PC-3 (cell line): ENCODE data around the gene GRHPR. TPM values are rescaled to one million over a fixed set of nuclear protein-coding genes. Genes with fewer than 3 reads are reported as not detected.

Experiments used
- ATAC-seq: fragments of 200-7000 bp; cut with Tn5 transposase; 2 replicates; pipeline ENCODE4 v1.9.1; 2020; ENCODE audit warnings: mild to moderate bottlenecking, moderate library complexity
- BruUV-seq: library from RNA; stranded (reverse); fragments of 400-500 nt; replicated peaks from 2 replicates; lab custom pipeline; 2021; lab: Mats Ljungman, UMichigan
- CTCF ChIA-PET: fragments of 300-600 bp; sonication (Branson Sonifier 250); formaldehyde crosslinking; loops from one replicate; lab custom pipeline; 2022; ENCODE audit warnings: antibody characterized with exemption; lab: Charles Lee
- POLR2A ChIA-PET: fragments of 300-600 bp; sonication (Branson Sonifier 250); formaldehyde crosslinking; loops from one replicate; lab custom pipeline; 2022; ENCODE audit warnings: antibody characterized with exemption; ENCODE audit not compliant: unreplicated experiment; lab: Charles Lee
- DNase-seq: peaks from one replicate; pipeline ENCODE4 v3.0.0-alpha.2; 2015
- H2AFZ ChIP-seq: fragments of 300-600 bp; sonication (generic); 2 replicates; pipeline ENCODE4 v1.6.0; 2016; ENCODE audit warnings: antibody characterized with exemption, low read length
- H3F3A ChIP-seq: fragments of 300-600 bp; sonication (generic); one replicate; pipeline ENCODE4 v1.6.0; 2017; ENCODE audit warnings: antibody characterized with exemption, low read length, control low read depth, mild to moderate bottlenecking; ENCODE audit not compliant: unreplicated experiment
- H3K27ac ChIP-seq: fragments of 300-600 bp; sonication (generic); 2 replicates; pipeline ENCODE4 v1.5.1; 2016; ENCODE audit warnings: mild to moderate bottlenecking, low read length
- H3K27me3 ChIP-seq: fragments of 300-600 bp; sonication (generic); 2 replicates; pipeline ENCODE4 v1.6.1; 2016; ENCODE audit warnings: low read length, mixed read lengths
- H3K36me3 ChIP-seq: fragments of 300-600 bp; sonication (generic); 2 replicates; pipeline ENCODE4 v1.6.1; 2016; ENCODE audit warnings: low read depth, mixed run types, low read length, mixed read lengths
- H3K4me1 ChIP-seq: fragments of 300-600 bp; sonication (generic); 2 replicates; pipeline ENCODE4 v1.5.1; 2016; ENCODE audit warnings: low read length; ENCODE audit not compliant: insufficient read depth
- H3K4me2 ChIP-seq: fragments of 300-600 bp; sonication (generic); 2 replicates; pipeline ENCODE4 v1.6.0; 2016; ENCODE audit warnings: low read length
- H3K4me3 ChIP-seq: fragments of 300-600 bp; sonication (generic); 2 replicates; pipeline ENCODE4 v1.5.1; 2016; ENCODE audit warnings: mild to moderate bottlenecking, low read length, mixed read lengths
- H3K79me2 ChIP-seq: fragments of 300-600 bp; sonication (generic); 2 replicates; pipeline ENCODE4 v1.6.1; 2017; ENCODE audit warnings: low read length, mixed read lengths
- H3K9ac ChIP-seq: fragments of 300-600 bp; sonication (generic); 2 replicates; pipeline ENCODE4 v1.6.0; 2016; ENCODE audit warnings: mild to moderate bottlenecking, low read length
- H3K9me2 ChIP-seq: fragments of 300-600 bp; sonication (generic); replicated peaks from 2 replicates; pipeline ENCODE4 v1.6.1; 2016; ENCODE audit warnings: mixed run types, low read length, mixed read lengths
- H3K9me3 ChIP-seq: fragments of 300-600 bp; sonication (generic); 2 replicates; pipeline ENCODE4 v1.6.1; 2016; ENCODE audit warnings: low read length, mixed read lengths
- H4K20me1 ChIP-seq: fragments of 300-600 bp; sonication (generic); 2 replicates; pipeline ENCODE4 v1.6.1; 2016; ENCODE audit warnings: low read length, mixed read lengths
- EZH2 ChIP-seq: fragments of 300-600 bp; sonication (generic); IDR thresholded peaks from one replicate; pipeline ENCODE4 v1.6.1; 2017; ENCODE audit warnings: antibody characterized with exemption, mild to moderate bottlenecking, low read length; ENCODE audit not compliant: unreplicated experiment
- EZH2phosphoT487 ChIP-seq: fragments of 300-600 bp; sonication (generic); IDR thresholded peaks from 2 replicates; pipeline ENCODE4 v1.6.1; 2018; ENCODE audit warnings: mild to moderate bottlenecking, antibody characterized with exemption, low read length, borderline replicate concordance
- intact Hi-C: fragments of 100-400 bp; cut with micrococcal nuclease; formaldehyde crosslinking; loops from 2 replicates; pipeline ENCODE4 v1.9.0; 2023
- total RNA-seq: library from RNA; depleted of rRNA; stranded (reverse); fragments of >200 nt; gene quantifications from 2 replicates; pipeline ENCODE4 v1.2.3, GENCODE V29; 2014
- TF ChIP-seq, protein P1 (sequence below): fragments of 300-600 bp; sonication (generic); conservative IDR thresholded peaks from 2 replicates; pipeline ENCODE4 v1.5.1; 2017; ENCODE audit warnings: antibody characterized with exemption, low read depth, mild to moderate bottlenecking, low read length

The GRHPR gene
- total RNA-seq, 1 experiment from 2014 or later = 84.1 TPM

DNA sequence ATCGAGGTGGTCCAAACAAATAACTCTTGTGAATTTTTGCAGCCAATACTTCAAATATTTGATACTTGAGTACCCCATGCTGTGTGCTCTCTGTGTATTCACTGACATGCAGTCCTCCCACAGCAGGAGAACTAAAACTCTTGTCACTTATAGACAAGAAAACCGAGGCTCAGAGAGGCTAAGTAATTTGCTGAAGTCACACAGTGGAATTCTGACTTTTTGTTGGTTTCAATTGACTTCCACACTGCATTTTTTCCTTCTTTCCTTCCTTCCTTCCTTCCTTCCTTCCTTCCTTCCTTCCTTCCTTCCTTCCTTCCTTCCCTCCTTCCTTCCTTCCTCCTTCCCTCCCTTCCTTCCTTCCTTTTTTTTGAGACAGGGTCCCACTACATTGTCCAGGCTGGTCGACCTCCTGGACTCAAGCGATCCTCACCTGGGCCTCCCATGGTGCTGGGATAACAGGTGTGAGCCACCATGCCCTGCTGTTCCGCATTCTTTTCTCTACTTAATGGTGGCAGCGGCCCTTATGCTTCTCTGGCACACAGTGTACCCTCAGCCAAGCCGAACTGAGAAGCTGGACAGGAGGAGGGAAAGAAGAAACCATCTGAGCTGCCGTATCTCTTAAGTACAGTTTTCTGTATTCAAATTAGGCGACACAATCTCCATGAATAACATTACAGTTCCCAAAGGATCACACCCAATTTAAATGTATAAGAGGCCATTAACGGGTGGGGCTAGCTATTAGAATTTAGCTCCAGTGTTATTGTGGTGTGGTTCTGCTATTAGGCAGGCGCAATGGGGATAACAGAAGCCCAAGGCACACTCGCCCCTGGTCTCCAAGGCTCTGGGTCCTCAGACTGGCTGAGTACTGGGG, 38.4 kb upstream of the GRHPR start:
- H3K9me2 ChIP-seq = no peaks in the 10 kb centered on the region
- H3K4me2 ChIP-seq = no peak overlapping the region
- H3K9ac ChIP-seq = no peak overlapping the region
- no peaks in the 10 kb centered on the region for H3K4me1 ChIP-seq
- ATAC-seq (no peak), DNase-seq (no peak)
- H3K27me3 ChIP-seq = no peaks in the 10 kb centered on the region
- no TSS peak for BruUV-seq
- CTCF ChIA-PET = no interaction called here
- H3K4me3 ChIP-seq = no peak overlapping the region
- no peaks in the 10 kb centered on the region for H3K79me2 ChIP-seq
- POLR2A ChIA-PET = no interaction called here
- intact Hi-C loops = no loop called here
- no peaks in the 10 kb centered on the region for H3K9me3 ChIP-seq
- H2AFZ ChIP-seq = no peak overlapping the region
- no peaks in the 10 kb centered on the region for H4K20me1 ChIP-seq
- TF ChIP-seq, protein P1, sequence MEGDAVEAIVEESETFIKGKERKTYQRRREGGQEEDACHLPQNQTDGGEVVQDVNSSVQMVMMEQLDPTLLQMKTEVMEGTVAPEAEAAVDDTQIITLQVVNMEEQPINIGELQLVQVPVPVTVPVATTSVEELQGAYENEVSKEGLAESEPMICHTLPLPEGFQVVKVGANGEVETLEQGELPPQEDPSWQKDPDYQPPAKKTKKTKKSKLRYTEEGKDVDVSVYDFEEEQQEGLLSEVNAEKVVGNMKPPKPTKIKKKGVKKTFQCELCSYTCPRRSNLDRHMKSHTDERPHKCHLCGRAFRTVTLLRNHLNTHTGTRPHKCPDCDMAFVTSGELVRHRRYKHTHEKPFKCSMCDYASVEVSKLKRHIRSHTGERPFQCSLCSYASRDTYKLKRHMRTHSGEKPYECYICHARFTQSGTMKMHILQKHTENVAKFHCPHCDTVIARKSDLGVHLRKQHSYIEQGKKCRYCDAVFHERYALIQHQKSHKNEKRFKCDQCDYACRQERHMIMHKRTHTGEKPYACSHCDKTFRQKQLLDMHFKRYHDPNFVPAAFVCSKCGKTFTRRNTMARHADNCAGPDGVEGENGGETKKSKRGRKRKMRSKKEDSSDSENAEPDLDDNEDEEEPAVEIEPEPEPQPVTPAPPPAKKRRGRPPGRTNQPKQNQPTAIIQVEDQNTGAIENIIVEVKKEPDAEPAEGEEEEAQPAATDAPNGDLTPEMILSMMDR = no peak
- TF ChIP-seq EZH2phosphoT487 (no peak), EZH2 (no peak)
- H3F3A ChIP-seq = no peaks in the 10 kb centered on the region
- H3K36me3 ChIP-seq = no peaks in the 10 kb centered on the region
- no peak overlapping the region for H3K27ac ChIP-seq

DNA sequence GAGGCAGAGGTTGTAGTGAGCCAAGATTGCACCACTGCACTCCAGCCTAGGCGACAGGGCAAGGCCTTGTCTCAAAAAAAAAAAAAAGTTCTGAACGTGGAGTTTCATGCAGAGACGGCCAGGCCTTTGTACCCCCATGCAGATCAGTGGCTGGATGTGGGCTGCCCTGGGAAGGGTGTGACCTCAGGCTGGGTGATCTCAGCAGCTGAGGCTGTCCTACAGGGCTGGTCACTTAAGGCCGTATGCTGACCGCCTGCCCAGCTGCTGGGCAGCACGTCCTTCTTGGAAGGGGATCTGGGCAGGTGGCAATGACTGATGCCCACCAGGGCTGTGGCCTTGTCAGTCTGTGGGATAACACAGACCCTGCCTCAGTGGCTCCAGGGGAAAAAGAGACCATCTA, 37.2 kb upstream of the GRHPR start:
- Histone ChIP-seq H3K27ac (no peak overlapping the region), H3K36me3 (no peaks in the 10 kb centered on the region), H2AFZ (no peak overlapping the region), H3K4me1 (no peaks in the 10 kb centered on the region), H3K4me2 (no peak overlapping the region), H3K9me2 (no peaks in the 10 kb centered on the region), H3K9ac (no peak overlapping the region), H3F3A (no peaks in the 10 kb centered on the region), H3K4me3 (no peak overlapping the region), H3K27me3 (no peaks in the 10 kb centered on the region), H3K9me3 (no peaks in the 10 kb centered on the region), H3K79me2 (no peaks in the 10 kb centered on the region), H4K20me1 (no peaks in the 10 kb centered on the region)
- BruUV-seq = no TSS peak
- ChIA-PET POLR2A (no interaction called here), CTCF (no interaction called here)
- intact Hi-C loops = no loop called here
- DNase-seq (no peak), ATAC-seq (no peak)
- TF ChIP-seq, protein P1 = no peak
- TF ChIP-seq EZH2phosphoT487 (no peak), EZH2 (no peak)

DNA sequence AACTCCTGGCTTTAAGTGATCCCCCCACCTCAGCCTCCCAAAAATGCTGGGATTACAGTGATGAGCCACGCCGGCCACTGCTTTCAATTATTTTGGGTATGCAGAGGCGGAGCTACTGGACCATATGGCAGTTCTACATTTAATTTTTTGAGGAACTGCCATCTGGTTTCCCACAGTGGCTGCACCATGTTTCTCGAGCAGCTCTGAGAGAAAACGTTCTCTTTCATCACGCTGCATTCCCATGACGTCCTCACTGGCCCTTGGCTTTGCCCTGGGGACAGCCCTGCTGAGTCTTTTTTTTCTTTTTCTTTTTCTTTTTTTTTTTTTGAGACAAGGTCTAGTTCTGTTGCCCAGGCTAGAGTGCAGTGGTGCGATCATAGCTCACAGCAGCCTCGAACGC, 35.5 kb upstream of the GRHPR start:
- ATAC-seq (no peak), DNase-seq (no peak)
- TF ChIP-seq EZH2 (no peak), EZH2phosphoT487 (no peak)
- TF ChIP-seq, protein P1 = no peak
- Histone ChIP-seq H3K4me1 (no peaks in the 10 kb centered on the region), H3K9ac (no peak overlapping the region), H3K36me3 (no peaks in the 10 kb centered on the region), H2AFZ (no peak overlapping the region), H3K27me3 (no peaks in the 10 kb centered on the region), H3K9me3 (no peaks in the 10 kb centered on the region), H3K79me2 (no peaks in the 10 kb centered on the region), H3K4me3 (no peak overlapping the region), H3K27ac (no peak overlapping the region), H4K20me1 (no peaks in the 10 kb centered on the region), H3F3A (no peaks in the 10 kb centered on the region), H3K9me2 (no peaks in the 10 kb centered on the region), H3K4me2 (no peak overlapping the region)
- intact Hi-C loops = no loop called here
- ChIA-PET CTCF (no interaction called here), POLR2A (no interaction called here)
- BruUV-seq = no TSS peak
